Endometrial microvascular endothelial cells (primary cell): ENCODE measurements around the gene SLC16A13. TPM values are rescaled to one million over a fixed set of nuclear protein-coding genes. Genes with fewer than 3 reads are reported as not detected.
"Not testable (repeated sequence)": the region's sequence is repeated elsewhere in the genome, so short reads cannot be mapped to it uniquely, and the experiment has no call there.

Source experiments
- in situ Hi-C: cut with HindIII; loops from 2 replicates; pipeline ENCODE4 v1.10.0; 2017; ENCODE audit warnings: low sequenced_read_pairs, low pct_unique_long_range_greater_than_20kb; ENCODE audit errors: inconsistent ontology term
- total RNA-seq: library from RNA; depleted of rRNA; stranded (reverse); fragments of >200 nt; gene quantifications from one replicate; pipeline ENCODE4 v1.2.3, GENCODE V29; 2015; ENCODE audit errors: inconsistent ontology term

The SLC16A13 gene, protein sequence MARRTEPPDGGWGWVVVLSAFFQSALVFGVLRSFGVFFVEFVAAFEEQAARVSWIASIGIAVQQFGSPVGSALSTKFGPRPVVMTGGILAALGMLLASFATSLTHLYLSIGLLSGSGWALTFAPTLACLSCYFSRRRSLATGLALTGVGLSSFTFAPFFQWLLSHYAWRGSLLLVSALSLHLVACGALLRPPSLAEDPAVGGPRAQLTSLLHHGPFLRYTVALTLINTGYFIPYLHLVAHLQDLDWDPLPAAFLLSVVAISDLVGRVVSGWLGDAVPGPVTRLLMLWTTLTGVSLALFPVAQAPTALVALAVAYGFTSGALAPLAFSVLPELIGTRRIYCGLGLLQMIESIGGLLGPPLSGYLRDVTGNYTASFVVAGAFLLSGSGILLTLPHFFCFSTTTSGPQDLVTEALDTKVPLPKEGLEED
- total RNA-seq = 2.0 TPM

DNA sequence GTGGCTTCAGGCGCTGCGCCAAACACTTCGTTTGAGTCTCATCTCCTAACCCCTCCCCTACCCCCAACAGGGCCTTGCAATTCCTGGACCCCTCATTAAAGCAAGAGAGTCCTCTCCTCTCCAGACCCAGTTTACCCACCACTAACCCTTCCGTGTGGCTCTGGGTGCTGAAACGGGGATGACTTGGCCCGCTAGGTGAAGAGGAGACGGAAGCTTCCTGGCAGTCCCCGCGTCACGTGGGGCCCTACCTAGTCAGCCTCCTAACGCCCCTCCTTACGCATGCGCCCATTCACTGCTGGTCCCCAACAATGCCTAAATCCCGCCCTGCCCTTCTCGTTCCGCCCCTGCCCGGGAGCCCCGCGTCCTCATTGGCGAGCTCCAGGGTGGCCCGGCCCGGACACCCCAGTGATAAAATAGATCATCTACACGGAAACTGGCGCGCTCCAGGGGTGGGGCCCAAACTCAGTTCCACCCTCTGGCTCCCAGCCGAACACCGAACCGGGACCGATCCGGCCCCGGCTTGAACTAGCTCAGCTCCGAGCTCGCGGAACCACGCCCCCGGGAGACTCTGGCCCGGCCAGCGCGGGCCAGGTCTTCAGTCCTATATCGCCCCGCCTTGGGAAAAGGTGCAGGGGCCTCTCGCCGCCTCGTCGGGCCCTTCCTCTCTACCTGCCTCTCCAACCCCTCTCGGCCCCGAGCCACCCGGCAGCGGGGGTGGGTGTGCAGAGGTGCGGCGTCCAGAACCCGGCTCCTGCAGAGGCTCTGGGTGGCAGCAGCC is at the start of gene SLC16A13:
TSS of gene SLC16A13 (plus strand) at position 425 of the 778 bp plus-strand sequence. CDS start 368 bp downstream, outside the sequence.
- in situ Hi-C loops = no loop called here

DNA sequence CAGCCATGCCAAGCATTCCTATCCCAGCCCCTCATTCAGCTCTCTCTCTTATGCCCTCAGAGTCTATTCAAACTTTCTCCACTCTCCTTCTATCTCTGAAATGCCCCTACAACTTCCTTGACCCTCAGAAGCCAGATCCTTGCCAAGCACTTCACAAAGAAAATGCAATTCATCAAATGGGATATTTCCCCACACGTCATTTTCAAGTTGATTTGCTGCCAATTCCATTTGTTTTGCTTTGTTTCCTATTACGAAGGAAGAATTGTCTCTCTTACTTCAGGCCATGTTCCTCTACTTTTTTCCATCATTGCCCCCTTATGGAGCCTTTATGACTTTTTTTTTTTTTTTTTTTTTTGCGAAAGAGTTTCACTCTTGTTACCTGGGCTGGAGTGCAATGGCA is 49.1 kb upstream of the SLC16A13 start:
- in situ Hi-C loops = no loop called here

DNA sequence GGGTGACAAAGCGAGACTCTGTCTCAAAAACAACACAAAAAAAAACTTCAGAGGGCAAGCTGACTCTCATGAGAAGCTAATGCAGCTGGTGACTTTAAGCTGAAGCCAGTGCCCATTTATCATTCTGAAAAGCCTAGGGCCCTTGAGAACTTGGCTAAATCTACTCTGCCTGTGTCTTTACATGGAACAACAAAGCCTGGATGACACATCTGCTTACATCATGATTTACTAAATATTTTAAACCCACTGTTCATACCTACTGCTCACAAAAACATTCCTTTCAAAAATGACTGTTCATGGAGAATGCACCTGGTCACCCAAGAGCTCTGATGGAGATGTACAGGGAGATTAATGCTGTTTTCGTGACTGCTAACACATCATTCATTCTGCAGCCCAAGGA is 46.0 kb upstream of the SLC16A13 start:
- in situ Hi-C loops = no loop called here

DNA sequence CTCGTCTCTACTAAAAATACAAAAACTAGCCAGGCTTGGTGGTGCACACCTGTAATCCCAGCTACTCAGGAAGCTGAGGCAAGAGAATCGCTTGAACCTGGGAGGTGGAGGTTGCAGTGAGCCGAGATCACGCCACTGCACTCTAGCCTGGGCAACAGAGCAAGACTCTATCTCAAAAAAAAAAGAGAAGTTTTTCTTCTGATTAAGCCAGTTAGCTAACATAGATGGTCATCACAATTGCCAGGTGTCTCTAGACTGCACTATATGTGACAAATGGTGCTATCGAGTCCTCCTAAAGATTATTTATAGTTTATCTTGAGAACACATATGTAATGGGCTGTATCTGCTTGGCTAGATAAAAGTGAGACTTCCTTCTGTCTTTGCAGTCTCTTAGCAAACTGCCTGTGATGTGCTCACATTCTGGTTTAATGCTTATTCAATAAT is 42.2 kb upstream of the SLC16A13 start:
- in situ Hi-C loops = not testable (repeated sequence)

DNA sequence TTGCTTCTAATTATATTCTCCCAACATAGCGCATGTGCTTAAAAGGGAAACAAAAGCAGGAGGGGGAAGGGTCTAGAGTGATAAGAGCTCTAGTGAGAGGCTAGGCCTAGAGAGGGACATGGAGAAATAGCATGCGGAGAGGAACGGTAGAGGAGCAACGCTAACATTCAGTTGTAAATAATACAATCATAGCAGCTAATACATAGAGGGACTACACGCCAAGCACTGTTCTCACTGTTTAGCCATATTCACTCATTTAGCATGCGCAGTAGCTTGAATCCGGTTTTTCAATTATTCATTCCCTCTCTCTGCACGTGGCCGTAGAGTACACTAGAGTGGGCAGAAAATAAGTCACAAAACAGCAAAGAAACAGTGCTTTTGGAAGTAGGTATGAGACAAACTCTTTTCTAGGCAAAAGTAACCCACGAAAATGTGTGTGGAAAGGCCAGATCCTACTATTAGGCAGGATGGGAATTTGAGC is 41.7 kb upstream of the SLC16A13 start:
- in situ Hi-C loops = no loop called here

DNA sequence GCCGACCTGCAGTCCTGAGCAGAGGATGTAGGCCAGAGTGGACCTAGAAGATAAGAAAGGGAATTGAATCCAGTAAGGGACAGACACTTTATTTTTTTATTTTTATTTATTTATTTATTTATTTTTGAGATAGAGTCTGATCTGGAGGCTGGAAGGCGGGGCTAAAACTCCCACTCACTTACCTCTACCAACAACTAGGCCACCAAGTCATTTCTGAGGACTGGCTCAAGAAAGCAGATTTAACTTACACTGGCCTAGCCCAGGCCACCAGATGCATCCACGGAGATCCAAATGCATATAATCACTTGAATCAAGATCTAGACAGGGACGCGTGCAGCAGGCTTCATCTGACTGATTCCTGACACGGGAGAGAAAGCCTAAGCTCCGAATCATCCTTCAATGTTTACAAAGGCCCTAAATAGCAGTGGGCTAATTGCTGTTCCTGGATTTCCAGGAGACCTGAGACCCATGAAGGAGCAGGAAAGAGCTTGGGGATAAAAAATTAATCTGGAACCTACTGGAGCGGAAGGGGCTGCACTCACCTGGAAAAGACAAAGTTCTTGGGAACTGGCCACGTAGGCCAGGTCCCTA is 41.1 kb upstream of the SLC16A13 start:
- in situ Hi-C loops = no loop called here

DNA sequence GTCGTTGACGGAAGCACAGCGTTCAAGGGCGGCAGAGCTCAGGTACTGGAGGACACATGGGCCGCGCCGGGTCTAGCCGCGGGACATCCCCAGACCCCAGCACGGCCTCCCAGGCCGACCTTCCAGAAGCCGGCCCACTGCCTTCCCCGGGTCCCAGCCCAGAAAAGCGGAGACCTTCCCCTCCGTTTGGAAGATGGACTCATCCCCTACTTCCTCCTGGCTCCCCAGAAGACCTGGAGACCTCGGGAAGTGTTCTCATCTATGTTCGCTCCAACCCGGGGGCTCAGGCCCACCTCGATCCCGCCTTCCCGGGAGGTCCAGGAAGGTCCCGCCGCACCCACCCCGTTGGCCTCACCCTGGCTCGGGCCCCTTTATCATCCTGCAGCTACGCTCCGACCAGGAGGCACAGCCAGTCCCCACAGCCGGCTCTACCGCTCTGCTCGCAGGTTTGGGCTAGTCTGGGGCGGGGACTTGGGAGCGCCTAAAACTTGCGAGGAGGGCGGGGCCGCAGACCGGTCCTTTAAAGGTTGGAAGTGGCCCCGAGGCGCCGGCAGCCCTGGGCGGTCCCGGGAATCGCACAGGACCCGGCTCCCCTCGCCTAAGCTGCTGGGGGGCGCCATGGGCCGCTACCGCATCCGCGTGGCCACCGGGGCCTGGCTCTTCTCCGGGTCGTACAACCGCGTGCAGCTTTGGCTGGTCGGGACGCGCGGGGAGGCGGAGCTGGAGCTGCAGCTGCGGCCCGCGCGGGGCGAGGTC is 40.1 kb upstream of the SLC16A13 start, which contains the start of gene ALOX12:
TSS of gene ALOX12 (plus strand) at position 550 of the 756 bp plus-strand sequence. CDS start at position 619, 69 bp downstream.
- in situ Hi-C loops = no loop called here

DNA sequence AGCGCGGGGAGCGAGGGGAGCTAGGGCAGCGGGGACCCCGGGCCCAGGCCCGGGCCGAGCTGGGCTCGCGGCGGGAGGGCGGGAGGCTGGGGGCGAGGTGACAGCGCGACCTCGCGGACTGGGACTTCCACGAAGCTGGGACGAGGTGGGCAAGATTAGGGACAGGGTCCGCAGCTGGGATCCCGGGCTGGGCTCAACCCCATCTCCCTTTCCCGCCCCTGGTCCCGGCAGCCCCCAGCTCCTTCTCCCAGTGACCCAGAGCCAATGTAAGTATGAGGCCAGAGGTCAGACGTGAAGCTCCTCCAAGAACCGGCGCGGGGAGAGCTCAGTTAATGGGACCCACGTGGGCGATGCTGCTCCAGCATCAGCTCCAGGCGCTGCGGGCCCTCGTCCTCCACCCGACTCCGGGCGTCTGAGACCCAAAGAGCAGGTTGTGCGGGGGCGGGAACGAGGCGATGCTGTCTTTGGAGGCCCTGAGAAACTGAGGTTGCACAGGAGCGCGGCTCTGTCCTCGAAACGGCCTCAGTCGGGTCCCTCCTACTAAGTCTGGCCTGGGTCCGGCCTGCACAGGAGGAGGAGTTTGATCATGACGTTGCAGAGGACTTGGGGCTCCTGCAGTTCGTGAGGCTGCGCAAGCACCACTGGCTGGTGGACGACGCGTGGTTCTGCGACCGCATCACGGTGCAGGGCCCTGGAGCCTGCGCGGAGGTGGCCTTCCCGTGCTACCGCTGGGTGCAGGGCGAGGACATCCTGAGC is 39.4 kb upstream of the SLC16A13 start:
- in situ Hi-C loops = no loop called here

DNA sequence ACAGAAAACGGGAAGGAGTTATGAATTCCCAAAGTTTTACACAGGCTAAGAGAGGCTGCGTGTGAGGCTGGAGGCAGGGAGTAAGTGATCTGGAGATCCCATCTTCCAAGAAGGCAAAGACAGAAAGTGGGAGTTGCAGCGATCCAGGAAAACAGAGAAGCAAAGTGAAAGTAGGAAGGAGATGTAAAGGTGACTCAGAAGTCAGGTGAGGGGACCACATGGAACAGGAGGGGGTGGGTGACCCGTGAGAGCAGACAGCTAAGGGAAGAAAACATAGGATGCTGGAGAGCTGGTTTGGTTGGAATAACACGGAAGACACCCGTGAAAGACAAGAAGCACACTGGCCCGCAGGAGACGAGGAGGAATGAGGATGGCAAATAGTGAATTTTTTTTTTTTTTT is 38.6 kb upstream of the SLC16A13 start:
- in situ Hi-C loops = no loop called here

DNA sequence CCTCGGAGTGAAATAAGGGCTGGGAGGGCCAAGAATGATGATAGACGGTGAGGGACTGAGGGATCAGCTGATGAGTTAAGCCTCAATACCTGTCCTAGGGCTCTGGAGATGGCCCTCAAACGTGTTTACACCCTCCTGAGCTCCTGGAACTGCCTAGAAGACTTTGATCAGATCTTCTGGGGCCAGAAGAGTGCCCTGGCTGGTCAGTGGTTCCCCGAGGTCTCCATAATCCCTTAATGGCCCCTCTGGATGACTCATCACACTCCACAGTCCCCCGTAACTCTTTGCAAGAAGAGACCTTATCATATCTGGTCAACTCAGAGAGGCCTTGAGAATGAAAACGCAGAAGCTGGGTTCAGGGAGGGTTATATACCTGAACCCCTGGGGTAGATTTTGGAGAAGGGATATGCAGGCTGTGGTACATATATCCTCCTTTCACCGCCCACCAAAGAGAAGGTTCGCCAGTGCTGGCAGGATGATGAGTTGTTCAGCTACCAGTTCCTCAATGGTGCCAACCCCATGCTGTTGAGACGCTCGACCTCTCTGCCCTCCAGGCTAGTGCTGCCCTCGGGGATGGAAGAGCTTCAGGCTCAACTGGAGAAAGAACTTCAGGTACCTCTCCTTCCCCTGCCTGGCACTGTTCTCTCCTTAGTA is 36.8 kb upstream of the SLC16A13 start:
- in situ Hi-C loops = no loop called here

DNA sequence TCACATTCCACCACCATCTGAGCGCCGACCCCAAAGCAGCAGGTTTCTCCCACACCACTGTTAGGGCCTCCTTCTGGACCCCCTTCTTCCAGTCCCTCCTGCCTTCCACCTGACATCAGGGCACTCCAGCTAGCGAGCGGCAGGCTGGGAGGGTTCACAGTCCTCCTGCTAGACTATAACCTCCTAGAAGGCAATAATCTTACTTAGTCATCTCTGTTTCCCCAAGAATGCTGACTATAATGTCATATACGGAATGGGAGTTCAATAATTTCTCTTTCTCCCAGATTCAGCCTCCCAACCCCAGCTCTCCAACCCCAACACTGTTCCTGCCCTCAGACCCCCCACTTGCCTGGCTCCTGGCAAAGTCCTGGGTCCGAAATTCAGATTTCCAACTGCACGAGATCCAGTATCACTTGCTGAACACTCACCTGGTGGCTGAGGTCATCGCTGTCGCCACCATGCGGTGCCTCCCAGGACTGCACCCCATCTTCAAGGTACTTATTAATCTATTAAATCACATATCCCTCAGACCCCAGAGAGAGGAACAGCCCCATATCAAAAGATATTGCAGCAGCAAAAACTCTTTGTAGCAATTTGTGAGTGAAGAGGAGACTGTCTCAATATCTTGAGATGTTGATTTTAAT is 34.4 kb upstream of the SLC16A13 start:
- in situ Hi-C loops = loop anchor here (25.0 kb wide), 1 partner anchor 89 kb away; no protein-coding TSS in a partner anchor

DNA sequence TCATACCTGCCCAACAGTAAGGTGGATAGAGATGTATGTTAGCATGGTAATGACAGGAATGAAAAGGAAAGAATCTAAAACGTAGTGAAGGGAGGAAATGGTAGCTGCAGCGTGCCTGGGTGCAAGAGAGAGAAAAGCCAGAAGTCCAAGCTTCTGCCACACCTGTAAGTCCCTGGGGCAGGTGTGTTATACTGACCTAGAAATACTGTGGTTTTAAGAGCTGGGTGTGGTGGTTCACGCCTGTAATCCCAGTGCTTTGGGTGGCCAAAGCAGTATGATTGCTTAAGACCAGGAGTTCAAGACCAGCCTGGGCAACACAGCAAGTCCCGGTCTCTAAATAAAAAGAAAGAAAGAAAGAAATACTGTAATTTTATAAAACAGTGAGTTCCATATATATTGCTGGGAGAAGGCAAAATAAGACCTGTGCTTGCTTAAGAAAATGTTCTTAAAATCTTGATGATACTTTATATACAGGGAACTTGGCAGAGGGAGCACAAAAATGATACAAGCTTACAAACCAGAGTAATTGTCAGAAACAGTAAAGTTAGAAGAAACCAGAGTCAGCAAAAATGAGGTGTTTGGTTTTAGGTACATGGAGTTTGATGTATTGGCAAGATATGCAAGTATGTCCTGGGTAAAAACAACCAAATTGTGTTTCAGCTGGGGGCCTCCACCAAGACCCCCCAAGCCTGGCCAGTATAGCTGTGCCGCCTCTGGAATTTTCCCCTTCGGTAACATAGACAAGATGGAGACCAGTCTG is 33.3 kb upstream of the SLC16A13 start:
- in situ Hi-C loops = loop anchor here (25.0 kb wide), 1 partner anchor 90 kb away; no protein-coding TSS in a partner anchor

DNA sequence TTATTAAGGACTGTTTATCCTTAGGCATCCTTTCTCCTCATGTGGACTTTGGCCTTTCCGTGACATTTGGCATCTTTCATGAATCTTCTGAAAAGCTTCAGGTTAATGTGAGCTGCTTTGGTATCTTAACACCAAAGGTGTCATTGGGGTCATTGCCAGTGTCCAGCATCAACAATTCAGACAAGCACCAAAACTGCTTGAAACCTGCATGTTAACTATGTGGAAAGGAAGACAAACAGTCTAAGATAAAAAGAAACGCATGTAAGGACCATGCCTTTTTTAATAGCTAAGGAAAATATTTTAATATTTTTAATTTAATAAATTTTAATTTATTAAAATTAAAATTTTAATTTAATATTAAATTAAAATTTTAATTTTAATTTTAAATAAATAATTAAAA is 32.1 kb upstream of the SLC16A13 start:
- in situ Hi-C loops = loop anchor here (25.0 kb wide), 1 partner anchor 91 kb away; no protein-coding TSS in a partner anchor

DNA sequence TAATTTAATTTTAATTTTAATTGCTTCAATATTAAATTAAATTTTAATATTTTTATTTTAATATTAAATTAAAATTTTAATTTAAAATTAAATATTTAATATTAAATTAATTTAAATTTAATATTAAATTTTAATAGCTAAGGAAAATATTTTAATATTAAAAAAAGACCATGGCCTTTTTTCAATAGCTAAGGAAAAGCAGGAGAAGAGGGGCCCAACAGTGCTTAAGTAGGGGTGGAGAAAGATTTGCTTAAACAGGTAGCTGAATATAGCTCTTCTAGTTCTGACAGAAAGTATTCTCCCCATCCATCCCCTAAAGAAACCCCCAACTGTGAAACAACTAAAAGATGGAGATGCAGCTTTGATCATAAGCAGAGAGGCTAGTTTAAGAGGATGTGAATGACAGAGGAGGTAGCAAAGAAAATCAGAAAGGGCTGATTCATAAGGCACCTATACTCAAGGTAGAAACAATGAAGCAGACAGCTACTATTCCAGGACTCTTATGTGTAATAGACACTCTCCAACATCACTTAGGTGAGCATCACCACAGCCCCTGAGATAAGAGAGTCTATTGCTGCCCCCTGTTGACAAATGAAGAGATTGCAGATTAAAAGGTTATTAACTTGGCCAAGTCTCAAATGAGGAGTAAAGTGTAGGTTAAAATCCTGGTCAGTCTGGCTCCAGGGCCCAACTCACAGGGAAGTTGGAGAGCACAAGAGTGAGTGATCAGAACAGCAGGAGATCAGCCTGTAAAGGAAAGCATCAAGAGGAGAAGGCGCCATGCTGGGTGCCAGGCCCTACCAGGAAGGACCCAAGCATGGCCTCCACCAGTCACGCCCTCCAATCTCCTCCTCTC is 31.2 kb upstream of the SLC16A13 start:
- in situ Hi-C loops = loop anchor here (25.0 kb wide), 1 partner anchor 92 kb away; no protein-coding TSS in a partner anchor

DNA sequence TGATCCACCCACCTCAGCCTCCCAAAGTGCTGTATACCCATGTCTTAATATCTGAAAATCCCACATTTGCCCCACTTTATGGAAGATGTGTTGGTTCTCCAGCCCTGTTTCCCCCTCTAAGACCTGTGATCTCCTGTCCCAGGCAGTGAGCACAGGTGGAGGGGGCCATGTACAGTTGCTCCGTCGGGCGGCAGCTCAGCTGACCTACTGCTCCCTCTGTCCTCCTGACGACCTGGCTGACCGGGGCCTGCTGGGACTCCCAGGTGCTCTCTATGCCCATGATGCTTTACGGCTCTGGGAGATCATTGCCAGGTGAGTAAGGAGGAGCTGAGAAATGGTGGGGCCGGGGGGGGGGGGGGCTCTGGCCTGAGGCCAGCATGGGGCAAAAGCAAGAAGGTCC is 30.1 kb upstream of the SLC16A13 start:
- in situ Hi-C loops = loop anchor here (25.0 kb wide), 1 partner anchor 93 kb away; no protein-coding TSS in a partner anchor
